Measurements from ENCODE around the gene LDB2.

DNA sequence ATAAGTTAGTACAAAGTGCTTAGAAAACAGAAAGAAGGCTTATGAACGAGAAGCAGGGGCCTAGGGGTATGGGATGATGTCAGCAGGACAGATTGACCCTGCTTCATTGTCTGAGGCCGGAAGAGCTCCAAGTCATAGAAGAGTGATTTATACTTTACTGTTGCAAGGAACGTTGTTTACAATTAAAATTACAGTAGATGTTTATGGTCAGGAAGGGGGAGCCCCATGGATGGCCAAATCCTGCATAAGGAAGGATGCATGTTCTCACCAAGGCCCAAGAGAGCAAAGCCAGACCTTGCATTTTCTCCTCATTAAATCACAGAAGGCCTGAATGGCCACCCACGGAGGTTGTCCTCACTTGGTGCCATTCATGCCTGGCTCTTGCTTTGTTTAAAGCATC lies 115.3 kb downstream of the LDB2 start:
- TF ChIP-seq POLR2A (IDR thresholded peaks at IDR 0.05; ENCODE audit: extremely low read depth, insufficient read length) (no peak), MYC (IDR thresholded peaks at IDR 0.05; ENCODE audit: low read depth, low read length) (no peak)
- TF ChIP-seq, protein P1, sequence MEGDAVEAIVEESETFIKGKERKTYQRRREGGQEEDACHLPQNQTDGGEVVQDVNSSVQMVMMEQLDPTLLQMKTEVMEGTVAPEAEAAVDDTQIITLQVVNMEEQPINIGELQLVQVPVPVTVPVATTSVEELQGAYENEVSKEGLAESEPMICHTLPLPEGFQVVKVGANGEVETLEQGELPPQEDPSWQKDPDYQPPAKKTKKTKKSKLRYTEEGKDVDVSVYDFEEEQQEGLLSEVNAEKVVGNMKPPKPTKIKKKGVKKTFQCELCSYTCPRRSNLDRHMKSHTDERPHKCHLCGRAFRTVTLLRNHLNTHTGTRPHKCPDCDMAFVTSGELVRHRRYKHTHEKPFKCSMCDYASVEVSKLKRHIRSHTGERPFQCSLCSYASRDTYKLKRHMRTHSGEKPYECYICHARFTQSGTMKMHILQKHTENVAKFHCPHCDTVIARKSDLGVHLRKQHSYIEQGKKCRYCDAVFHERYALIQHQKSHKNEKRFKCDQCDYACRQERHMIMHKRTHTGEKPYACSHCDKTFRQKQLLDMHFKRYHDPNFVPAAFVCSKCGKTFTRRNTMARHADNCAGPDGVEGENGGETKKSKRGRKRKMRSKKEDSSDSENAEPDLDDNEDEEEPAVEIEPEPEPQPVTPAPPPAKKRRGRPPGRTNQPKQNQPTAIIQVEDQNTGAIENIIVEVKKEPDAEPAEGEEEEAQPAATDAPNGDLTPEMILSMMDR (IDR thresholded peaks at IDR 0.05; ENCODE audit: low read depth, low read length) = no peak
- TF ChIP-seq, protein P2, sequence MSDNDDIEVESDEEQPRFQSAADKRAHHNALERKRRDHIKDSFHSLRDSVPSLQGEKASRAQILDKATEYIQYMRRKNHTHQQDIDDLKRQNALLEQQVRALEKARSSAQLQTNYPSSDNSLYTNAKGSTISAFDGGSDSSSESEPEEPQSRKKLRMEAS (IDR thresholded peaks at IDR 0.05; ENCODE audit: low read depth, low read length) = no peak
